HG03097 (cell line): Measurements from ENCODE around the gene CACNA1H.
"Not testable (repeated sequence)": the region's sequence is repeated elsewhere in the genome, so short reads cannot be mapped to it uniquely, and the experiment has no call there.

Experiments used
- ATAC-seq: cut with Tn5 transposase; IDR thresholded peaks from one replicate; pipeline ENCODE4 v1.9.1; 2021; ENCODE audit not compliant: unreplicated experiment, low FRiP score

Gene CACNA1H

DNA sequence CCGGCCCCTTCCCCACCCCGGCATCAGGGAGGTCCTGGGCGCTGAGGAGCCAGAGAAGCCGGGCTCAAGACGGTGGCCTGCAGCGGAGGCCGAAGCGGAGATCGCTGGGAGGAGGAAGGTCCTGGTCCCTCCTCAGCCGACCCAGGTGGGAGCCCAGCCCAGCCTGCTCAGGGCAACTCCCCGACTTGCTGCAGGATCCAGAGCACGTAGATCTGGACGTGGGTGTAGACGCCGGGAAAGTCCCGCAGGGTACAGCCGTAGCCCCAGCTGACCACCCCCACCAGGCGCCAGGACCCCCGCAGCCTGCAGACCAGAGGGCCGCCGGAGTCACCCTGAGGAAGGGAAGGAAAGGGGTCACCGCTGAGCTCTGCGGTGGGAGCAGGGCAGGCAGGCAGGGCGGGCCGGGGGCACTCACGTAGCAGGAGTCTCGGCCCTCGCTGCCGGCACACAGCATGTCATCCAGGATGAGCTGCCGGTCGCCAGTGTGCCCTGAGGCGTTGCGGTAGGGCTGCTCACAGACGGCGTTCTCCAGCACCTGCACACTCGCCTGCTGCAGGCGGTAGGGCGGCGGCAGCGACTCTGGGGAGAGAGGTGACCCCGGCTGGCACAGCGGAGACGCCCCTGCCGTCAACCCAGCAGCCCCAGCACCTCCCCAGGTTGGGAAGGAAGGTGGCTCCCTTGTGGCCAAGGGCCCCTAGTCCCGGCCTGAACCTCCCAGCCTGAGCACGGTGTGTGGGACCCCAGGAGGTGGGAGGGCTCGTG, 108.4 kb downstream of the CACNA1H start:
- ATAC-seq: no peak

DNA sequence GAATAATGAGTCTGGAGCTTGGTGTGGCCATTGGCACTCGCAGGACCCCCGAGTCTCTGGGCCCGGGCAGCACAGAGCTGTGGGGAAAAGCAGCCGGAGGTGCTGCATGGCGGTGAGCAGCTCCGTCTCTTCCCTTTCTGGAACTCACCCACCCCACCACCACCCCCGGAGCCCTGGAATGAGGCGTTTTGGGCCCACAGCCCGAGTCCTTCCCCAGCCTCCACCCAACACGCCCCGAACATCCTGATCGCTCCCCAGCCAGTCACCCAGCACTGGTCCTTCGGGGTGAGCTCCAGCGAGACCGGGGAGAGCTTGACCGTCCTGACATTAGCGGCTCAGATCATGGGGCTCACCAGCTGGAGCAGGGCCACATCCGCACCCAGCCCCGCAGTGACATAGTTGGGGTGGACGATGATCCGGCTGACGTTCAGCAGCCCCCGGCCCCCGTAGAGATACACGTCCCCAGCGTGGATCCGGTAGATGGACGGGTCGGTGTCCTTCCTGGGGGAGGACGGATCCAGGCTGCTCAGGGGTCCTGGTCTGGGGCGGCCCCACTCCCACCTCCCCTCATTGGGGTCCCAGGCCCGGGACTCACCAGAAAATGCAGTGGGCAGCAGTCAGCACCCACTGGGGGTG, 109.4 kb downstream of the CACNA1H start:
- no peak for ATAC-seq

DNA sequence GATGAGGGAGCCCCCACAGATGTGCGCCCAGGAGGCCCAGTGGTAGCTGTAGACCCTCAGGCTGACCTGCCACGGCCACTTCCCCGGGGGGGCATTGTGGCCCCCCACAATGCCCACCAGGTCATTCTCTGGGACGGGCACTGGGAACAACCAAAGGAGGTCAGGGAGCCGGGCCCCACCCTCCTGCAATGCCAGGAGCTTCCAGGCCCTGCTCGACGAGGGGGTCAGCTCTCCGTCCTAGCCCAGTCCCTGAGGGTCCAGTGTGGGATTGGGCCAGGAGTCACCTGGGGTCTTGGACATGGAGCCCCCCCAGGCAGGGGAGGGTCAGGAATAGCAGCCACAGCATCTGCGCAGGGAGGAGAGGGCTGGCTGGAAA, 109.9 kb downstream of the CACNA1H start:
- no peak for ATAC-seq

DNA sequence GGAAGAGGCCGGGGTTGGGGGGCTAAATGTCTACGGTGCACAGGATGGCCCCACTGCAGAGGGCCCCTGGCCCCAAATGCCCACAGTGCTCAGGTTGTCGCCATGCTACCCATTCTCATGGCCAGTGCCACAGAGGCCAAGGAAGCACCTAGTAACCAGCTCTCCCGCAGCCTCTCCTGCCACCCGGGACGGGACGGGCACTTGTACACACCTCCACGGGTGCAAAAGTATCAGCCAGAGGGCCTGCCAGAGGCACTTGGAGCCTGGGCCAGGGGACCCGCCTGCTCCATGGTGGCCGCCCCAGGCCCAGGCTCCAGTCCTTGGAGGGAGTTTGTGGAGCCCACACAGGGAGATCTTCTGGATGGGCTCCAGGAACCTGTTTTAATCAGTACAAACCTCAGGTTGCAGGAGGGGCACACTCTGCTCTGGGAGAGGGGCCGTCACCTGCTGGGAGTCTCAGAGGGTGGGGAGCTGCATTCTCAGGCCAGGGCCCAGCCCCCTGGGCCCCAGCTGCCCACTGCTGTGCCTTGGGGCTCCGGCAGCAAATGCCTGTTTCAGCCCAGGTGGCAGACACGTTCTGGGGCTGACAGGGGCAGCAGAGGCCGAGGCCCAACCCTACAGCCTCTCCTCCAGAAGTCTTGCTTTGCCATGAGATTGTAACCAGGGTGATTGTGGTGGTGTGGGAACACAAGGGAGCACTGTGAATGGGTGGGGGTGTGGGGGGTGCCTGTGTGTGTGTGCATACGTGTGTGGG, 110.9 kb downstream of the CACNA1H start:
- ATAC-seq: no peak

DNA sequence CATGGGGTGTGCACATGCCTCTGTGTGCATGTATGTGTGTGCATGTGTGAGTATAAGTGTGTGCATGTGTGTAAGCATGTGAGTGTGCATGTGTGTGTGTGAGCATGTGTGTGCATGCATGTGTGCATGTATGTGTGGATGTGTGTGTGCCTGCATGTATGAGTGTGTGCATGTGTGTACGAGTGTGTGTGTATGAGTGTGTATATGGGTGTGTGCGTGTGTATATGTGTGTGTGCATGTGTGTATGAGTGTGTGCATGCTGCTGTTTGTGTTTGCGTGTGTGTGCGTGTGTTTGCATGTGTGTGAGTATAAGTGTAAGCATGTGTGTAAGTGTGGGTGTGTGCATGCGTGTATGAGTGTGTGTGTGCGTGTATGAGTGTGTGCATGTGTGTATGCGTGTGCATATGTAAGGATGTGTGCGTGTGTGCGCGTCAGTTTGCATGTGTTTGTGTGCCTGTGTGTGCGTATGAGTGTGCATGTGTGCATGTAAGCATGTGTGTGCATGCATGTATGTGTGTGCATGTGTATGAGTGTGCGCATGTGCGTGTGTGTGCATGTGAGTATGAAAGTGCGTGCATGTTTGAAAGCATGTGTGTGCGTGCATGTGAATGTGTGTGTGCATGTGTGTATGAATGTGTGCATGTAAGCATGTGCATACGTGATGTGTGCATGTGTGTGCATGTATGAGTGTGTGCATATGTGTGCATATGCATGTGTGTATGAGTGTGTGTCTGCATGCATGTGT, 111.6 kb downstream of the CACNA1H start:
- ATAC-seq: no peak

DNA sequence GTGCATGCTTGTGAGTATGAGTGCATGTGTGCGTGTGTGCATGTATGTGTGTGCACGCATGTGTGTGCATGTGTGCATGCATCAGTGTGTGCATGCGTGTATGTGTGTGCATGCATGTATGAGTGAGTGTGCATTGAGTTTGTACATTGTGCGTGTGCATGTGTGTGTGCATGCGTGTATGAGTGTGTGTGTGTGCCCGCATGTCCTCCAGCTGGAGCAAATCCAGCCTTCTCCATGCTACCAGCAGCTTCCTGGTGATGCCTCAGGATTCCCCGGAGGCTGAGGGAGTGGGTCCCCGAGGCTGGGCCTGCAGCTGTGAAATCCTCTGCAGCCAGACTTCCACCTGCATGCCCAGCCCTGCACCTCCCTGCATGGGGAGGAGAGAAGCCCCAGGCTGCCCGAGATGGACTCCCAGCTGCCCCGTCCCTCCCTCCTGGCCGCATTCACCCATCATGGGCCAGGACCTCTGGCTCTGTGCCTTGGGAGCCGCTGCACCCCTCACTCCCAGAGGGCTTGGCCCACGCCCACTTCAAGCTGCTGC, 112.3 kb downstream of the CACNA1H start:
- ATAC-seq: no peak

DNA sequence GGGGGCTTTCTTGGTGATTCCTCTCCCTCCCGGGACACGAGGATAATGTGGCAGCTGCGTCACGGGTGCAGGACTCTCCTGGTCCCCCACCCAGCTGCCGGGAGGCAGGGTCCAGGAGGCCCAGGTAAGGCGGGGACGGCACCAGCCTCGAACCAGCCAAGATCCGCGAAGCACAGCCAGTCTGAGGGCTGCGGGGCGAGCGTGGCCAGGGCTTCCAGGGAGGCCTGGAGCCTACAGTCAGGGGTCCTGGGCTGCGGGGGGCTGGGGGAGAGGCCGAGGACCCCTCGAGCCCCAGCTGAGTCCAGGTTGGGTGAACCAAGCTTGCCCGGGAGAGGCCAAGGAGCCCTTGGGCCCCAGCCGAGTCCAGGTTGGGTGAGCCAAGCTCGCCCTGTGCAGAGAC, 112.9 kb downstream of the CACNA1H start:
- no peak for ATAC-seq

DNA sequence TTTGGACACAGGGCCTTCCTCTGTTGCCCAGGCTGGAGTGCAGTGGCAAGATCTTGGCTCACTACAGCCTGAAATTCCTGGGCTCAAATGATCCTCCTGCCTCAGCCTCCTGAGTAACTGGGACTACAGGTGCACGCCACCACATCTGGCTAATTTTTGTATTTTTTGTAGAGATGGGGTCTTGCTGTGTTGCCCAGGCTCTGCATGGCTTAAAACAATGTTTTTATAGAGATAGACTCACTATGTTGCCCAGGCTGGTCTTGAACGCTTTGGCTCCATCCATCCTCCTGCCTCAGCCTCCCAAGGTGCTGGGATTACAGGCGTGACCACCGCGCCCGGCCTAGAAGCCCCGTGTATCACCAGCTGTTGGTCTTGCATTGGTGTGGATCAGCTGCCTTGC, 116.5 kb downstream of the CACNA1H start:
- ATAC-seq: not testable (repeated sequence)

DNA sequence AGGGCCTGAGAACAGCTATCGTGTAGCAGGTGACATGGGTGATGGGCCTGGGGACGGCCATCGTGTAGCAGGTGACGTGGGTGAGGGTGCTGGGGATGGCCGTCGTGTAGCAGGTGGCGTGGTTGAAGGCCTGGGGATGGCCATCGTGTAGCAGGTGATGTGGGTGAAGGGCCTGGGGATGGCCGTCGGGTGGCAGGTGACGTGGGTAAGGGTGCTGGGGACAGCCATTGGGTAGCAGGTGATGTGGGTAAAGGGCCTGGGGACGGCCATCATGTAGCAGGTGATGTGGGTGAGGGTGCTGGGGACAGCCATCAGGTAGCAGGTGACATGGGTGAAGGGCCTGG, 118.4 kb downstream of the CACNA1H start:
- no peak for ATAC-seq
